NCI-H345 treated with DMSO at 0.1 percent for 48 hours (cell line): ENCODE measurements around the gene ZNF574.

Source experiments
- DNase-seq: peaks from one replicate; lab custom pipeline; 2025; ENCODE audit not compliant: unreplicated experiment; lab: John Stamatoyannopoulos, UW

Gene ZNF574

GRCh38 chr19:42057846-42058245 is 18.1 kb upstream of the ZNF574 start:
- DNase-seq, result no peak

DNA sequence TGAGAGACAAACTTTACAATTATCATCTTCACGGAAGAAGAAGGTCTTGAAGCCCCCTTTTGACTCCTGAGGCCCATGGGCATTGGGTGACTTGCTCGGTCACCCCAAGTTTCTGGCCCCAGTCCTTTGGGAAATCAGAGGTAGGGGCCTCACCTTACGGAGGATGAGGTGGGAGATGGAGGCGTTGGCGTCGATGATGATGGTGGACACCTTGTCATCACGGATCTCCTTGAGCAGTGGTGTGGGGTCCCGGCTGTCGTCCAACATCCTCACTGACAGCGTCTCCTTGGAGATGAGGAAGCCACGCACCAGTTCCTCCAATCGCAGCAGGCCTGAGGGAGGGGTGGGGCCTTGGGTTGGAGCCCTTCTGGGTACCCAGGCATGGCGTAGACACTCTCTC is 16.8 kb upstream of the ZNF574 start:
- DNase-seq, result no peak

DNA sequence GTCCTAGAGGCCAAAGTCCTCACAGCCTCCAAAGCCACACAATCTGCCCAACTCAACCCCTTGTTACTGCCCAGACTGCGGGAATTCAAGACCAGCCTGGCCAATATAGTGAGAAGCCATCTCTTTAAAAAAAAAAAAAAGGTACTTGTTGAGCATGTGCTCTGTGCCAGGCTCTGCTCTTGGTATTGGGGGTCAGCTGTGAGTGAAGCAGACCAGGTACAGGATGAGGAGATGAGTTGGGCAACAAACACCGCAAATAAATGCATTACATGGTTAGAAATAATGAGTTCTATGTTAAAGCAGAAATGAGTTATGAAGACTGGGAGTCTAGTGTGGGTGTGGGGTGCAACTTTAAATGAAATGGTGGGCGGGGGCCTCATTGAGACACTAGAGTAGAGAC is 15.8 kb upstream of the ZNF574 start:
- DNase-seq, result no peak

GRCh38 chr19:42062381-42062780 is 13.6 kb upstream of the ZNF574 start:
- no peak for DNase-seq

DNA sequence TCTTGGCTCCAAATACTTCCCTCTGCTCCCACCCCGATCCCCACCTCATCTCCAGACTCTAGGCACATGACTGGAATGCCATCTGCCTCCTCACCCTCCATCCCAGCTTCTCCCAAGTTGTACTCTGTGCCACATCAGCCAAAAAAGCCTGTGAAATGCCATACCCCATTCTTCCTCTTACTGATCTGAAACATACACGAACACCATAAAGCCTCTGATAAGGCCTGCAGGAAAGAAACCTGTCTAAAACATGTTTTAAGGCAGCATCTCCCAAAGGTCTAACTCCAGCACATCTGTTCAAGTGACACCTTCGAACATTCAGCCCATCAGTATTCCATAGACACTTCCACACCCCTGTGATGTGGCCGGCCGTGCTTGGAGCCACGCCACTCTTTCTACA is 11.5 kb upstream of the ZNF574 start:
- DNase-seq, result no peak

- DNase-seq, result no peak
These were observed 10.9 kb upstream of the ZNF574 start for GRCh38 chr19:42065051-42065450.

DNA sequence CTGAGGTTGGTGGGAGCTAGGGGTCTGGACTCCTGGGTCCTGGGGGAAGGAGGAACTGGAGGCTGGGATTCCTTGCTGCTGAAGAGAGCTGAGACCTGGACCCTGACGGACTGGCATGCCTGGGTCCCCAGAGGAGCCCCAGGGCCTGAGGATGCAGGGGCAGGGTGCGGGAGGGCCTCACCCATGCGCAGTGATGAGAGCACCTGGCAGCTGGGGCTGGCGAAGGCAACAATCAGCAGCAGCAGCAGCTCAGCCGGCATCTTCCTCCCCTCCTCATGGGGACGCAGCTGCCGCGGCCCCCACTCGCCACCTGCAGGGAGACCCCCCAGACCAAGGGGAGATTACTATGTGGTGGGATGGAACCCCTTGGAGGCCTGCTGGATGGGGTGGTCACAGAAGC is 10.5 kb upstream of the ZNF574 start:
- DNase-seq, result no peak

- no peak for DNase-seq
These were observed 9.8 kb upstream of the ZNF574 start for GRCh38 chr19:42066075-42066754.

DNA sequence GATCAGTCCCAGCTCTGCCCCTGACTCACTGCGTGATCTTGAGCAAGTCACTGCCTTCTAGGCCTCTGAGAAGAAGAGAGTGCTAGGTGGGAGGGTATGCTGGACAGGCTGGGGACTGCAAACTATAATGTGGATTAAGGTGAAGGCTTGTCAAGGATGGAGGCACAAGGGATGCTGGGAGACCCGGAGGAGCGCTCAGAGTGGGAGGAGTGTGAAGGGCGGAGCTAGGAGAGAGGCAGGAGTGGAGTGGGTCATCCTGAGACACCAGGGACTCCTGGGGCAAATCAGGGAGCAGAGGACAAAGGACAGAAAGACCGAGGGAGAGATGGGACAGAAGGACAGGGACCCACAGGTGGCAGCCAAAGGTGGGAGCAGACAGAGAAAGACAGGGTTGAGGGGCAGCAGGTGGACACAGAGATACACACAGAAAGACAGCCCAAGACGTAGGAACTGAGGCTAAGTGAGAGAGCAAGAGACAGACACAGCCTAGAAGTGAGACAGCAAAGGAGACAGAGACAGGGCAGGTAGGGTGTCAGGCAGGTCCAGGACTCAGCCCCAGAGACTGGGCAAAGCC is 8.6 kb upstream of the ZNF574 start:
- no peak for DNase-seq

GRCh38 chr19:42068361-42068755 is 7.6 kb upstream of the ZNF574 start:
- no peak for DNase-seq

DNA sequence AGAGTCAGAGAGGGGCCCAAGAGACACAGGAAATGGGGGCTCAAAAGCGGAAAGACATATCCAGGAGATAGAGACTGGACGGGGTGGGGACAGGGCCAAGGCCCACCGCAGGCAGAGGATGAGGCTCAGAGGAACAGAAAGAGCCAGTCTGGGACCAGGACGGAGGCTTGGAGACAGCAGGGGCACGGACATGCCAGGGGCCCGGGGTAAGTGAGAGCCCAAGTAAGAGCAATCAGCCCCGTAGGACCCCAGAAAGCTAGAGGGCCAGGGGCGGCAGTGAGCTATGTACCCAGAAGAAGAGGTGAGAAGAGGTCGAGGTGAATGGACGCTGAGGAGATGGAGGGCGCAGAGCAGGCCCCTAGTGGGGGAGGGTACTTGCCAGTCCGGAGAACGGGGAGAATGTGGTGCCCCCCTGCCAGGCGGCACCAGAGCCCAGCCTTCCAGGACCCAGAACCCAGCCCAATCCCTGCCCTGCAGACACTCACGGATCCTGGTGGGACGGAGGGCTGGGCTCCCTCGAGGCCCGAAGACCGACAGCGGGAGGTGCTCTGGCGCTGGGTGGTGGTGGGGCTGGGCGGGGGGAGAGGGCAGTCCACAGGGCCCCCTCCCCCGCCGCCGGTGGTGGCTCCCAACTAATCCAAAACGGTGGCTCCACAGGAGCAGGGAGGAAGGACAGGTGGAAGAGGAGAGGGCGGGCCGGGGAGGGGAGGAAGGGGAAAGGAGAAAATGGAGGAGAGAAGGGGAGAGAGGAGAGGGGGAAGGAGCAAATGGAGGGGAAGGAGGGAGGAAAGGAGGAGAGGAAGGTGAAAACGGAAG is 7.0 kb upstream of the ZNF574 start:
- no peak for DNase-seq

GRCh38 chr19:42069619-42070351 is 6.2 kb upstream of the ZNF574 start, which contains the start of gene GRIK5:
Gene GRIK5, minus strand, starts transcription at chr19:42070206. Its CDS starts 4,436 bp downstream, at chr19:42065770.
- DNase-seq, result no peak

- DNase-seq, result no peak
These were observed 4.7 kb upstream of the ZNF574 start for GRCh38 chr19:42071247-42071646.

DNA sequence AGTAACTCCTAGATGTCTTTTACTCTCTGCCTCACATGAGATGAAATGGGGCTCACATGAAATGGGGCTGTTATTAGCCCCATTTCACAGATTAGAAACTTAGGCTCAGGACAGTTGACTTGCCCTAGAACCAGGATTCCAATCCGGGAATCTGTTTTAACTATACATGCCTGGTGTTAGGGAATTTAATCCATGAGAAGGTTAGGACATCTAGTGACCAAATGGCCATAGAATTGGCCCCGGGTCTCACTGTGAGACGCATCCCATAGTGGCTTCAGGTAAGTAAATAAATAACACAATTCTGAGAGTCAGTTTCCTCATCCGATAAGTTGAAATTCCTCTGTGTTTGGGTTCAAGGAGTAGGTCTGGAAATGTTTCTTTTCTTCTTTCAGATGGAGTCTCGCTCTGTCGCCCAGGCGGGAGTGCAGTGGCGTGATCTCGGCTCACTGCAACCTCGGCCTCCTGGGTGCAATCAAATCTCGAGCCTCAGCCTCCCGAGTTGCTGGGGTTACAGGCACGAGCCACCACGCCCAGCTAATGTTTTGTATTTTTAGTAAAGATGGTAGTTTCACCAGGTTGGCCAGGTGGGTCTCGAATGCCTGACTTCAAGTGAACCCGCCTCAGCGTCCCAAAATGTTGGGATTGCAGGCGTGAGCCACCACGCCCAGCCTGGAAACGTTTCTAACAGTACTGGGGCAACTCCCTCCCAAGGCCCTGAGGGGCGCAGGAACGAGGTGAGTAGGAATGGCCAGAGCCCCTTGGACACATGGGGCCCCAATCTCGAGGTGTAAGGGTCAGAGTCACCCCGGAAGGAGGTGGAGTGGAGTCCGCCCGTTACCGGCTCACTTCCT is 1.2 kb upstream of the ZNF574 start:
- DNase-seq, result no peak

DNA sequence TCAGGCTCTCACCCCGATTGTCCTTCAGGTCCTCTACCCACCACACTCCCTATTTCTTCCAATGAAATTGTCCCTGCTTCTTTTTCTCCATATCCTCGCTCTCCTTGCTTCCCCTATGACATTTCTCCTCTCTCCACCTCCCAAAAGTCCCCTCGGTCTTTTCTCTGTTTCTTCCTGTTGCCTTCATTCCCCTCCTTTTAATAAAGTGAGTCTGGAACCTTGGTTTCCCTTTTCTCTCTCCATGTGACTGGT is 676 bp upstream of the ZNF574 start:
- no peak for DNase-seq

DNA sequence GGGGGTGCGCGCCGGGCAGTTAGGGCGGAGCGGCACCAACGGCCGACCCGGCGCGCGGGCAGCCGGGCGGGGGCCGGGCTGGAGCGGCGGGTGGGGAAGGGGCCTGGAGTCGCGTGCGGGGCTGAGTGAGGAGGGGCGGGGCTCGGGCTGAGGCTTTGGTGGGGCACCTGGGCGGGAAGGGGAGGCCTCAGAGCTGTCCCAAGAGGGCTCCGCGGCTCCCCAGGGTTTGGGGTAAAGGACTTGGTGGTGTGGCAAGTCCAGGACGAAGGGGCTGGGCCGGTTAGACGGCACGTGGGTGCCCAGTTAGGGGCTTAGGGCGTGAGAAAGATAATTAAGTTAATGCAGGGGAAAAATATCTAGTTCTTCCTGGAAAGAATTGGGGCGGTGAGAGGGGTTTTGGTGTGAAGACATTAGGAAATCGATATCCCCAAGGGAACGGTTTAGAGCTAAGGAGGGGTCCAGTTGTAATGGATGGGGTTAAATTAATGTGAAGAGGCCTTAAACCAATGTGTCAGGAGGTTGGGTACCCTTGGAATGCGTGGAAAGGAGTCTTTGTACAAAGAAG is 496 bp downstream of the ZNF574 start:
- DNase-seq, result no peak

GRCh38 chr19:42078058-42078457 is 2.1 kb downstream of the ZNF574 start:
- no peak for DNase-seq

DNA sequence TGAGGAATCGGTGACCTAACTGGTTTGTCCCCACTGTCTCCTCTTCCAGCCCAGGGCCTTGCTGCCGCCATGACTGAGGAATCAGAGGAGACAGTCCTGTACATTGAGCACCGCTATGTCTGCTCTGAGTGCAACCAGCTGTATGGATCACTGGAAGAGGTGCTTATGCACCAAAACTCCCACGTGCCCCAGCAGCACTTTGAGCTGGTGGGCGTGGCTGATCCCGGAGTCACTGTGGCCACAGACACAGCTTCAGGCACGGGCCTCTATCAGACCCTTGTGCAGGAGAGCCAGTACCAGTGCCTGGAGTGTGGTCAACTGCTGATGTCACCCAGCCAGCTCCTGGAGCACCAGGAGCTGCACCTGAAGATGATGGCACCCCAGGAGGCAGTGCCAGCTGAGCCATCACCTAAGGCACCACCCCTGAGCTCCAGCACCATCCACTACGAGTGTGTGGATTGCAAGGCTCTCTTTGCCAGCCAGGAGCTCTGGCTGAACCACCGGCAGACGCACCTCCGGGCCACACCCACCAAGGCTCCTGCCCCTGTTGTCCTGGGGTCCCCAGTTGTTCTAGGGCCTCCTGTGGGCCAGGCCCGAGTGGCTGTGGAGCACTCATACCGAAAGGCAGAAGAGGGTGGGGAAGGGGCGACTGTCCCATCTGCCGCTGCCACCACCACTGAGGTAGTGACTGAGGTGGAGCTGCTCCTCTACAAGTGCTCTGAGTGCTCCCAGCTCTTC is 2.7 kb downstream of the ZNF574 start:
- no peak for DNase-seq

DNA sequence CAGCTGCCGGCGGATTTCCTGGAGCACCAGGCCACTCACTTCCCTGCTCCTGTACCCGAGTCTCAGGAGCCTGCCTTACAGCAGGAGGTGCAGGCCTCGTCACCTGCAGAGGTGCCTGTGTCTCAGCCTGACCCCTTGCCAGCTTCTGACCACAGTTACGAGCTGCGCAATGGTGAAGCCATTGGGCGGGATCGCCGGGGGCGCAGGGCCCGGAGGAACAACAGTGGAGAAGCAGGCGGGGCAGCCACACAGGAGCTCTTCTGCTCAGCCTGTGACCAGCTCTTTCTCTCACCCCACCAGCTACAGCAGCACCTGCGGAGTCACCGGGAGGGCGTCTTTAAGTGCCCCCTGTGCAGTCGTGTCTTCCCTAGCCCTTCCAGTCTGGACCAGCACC is 3.3 kb downstream of the ZNF574 start:
- DNase-seq, result no peak
